ENCODE data around the gene PDPN.

PDPN gene

GRCh38 chr1:13581446-13581845 is 2.2 kb upstream of the PDPN start:
- H3K27ac ChIP-seq (ENCODE audit: low read length): no peak overlapping the region

GRCh38 chr1:13582713-13583443 is 754 bp upstream of the PDPN start:
- peaks cover 31% of the 10 kb centered on the region for H3K4me1 ChIP-seq (ENCODE audit: control insufficient read depth, low read depth, low read length)
- no peak overlapping the region for H3K27ac ChIP-seq (ENCODE audit: low read length)
- peak overlapping the region; percentile 7 for H3K9ac ChIP-seq (ENCODE audit: low read length)
- peak overlapping the region; percentile 5 for H3K4me3 ChIP-seq (ENCODE audit: low read length)
- H3K36me3 ChIP-seq (ENCODE audit: control insufficient read depth, low read depth, low read length): no peaks in the 10 kb centered on the region
- H3K27me3 ChIP-seq (ENCODE audit: control insufficient read depth, insufficient read depth, low read length): peaks cover 17% of the 10 kb centered on the region
- H3K9me3 ChIP-seq (ENCODE audit: control insufficient read depth, low read depth, low read length): no peaks in the 10 kb centered on the region

More at GRCh38 chr1:13581446-13581845, 2.2 kb upstream of the PDPN start:
- H3K4me3 ChIP-seq (ENCODE audit: low read length): no peak overlapping the region
- no peaks in the 10 kb centered on the region for H3K36me3 ChIP-seq (ENCODE audit: control insufficient read depth, low read depth, low read length)
- H3K4me1 ChIP-seq (ENCODE audit: control insufficient read depth, low read depth, low read length): peaks cover 19% of the 10 kb centered on the region
- H3K9ac ChIP-seq (ENCODE audit: low read length): no peak overlapping the region
- peaks cover 17% of the 10 kb centered on the region for H3K27me3 ChIP-seq (ENCODE audit: control insufficient read depth, insufficient read depth, low read length)
- no peaks in the 10 kb centered on the region for H3K9me3 ChIP-seq (ENCODE audit: control insufficient read depth, low read depth, low read length)

GRCh38 chr1:13583966-13584791 is 547 bp downstream of the PDPN start:
- peaks cover 17% of the 10 kb centered on the region for H3K27me3 ChIP-seq (ENCODE audit: control insufficient read depth, insufficient read depth, low read length)
- H3K9me3 ChIP-seq (ENCODE audit: control insufficient read depth, low read depth, low read length): no peaks in the 10 kb centered on the region
- H3K27ac ChIP-seq (ENCODE audit: low read length): no peak overlapping the region
- peaks cover 32% of the 10 kb centered on the region for H3K4me1 ChIP-seq (ENCODE audit: control insufficient read depth, low read depth, low read length)
- no peaks in the 10 kb centered on the region for H3K36me3 ChIP-seq (ENCODE audit: control insufficient read depth, low read depth, low read length)
- peak overlapping the region; percentile 90 for H3K4me3 ChIP-seq (ENCODE audit: low read length)
- H3K9ac ChIP-seq (ENCODE audit: low read length): peak overlapping the region; percentile 78

GRCh38 chr1:13584876-13585611 is 1.4 kb downstream of the PDPN start:
- H3K9me3 ChIP-seq (ENCODE audit: control insufficient read depth, low read depth, low read length): no peaks in the 10 kb centered on the region
- peak overlapping the region; percentile 78 for H3K9ac ChIP-seq (ENCODE audit: low read length)
- no peak overlapping the region for H3K27ac ChIP-seq (ENCODE audit: low read length)
- peak overlapping the region; percentile 90 for H3K4me3 ChIP-seq (ENCODE audit: low read length)
- H3K27me3 ChIP-seq (ENCODE audit: control insufficient read depth, insufficient read depth, low read length): peaks cover 17% of the 10 kb centered on the region
- H3K36me3 ChIP-seq (ENCODE audit: control insufficient read depth, low read depth, low read length): no peaks in the 10 kb centered on the region
- H3K4me1 ChIP-seq (ENCODE audit: control insufficient read depth, low read depth, low read length): peaks cover 32% of the 10 kb centered on the region

- no peaks in the 10 kb centered on the region for H3K36me3 ChIP-seq (ENCODE audit: control insufficient read depth, low read depth, low read length)
- peak overlapping the region; percentile 90 for H3K4me3 ChIP-seq (ENCODE audit: low read length)
- peaks cover 32% of the 10 kb centered on the region for H3K4me1 ChIP-seq (ENCODE audit: control insufficient read depth, low read depth, low read length)
- H3K9ac ChIP-seq (ENCODE audit: low read length): peak overlapping the region; percentile 78
- peak overlapping the region; percentile 75 for H3K27ac ChIP-seq (ENCODE audit: low read length)
- H3K27me3 ChIP-seq (ENCODE audit: control insufficient read depth, insufficient read depth, low read length): peaks cover 17% of the 10 kb centered on the region
- no peaks in the 10 kb centered on the region for H3K9me3 ChIP-seq (ENCODE audit: control insufficient read depth, low read depth, low read length)
These were observed 2.0 kb downstream of the PDPN start for GRCh38 chr1:13585612-13585991.

- Histone ChIP-seq H3K9me3 (ENCODE audit: control insufficient read depth, low read depth, low read length) (no peaks in the 10 kb centered on the region), H3K4me1 (ENCODE audit: control insufficient read depth, low read depth, low read length) (peaks cover 32% of the 10 kb centered on the region), H3K27ac (ENCODE audit: low read length) (peak overlapping the region; percentile 75), H3K9ac (ENCODE audit: low read length) (peak overlapping the region; percentile 78), H3K36me3 (ENCODE audit: control insufficient read depth, low read depth, low read length) (peaks cover 1% of the 10 kb centered on the region), H3K4me3 (ENCODE audit: low read length) (peak overlapping the region; percentile 90), H3K27me3 (ENCODE audit: control insufficient read depth, insufficient read depth, low read length) (peaks cover 17% of the 10 kb centered on the region)
These were observed 2.4 kb downstream of the PDPN start for GRCh38 chr1:13586001-13586400.

GRCh38 chr1:13587256-13588030 is 3.8 kb downstream of the PDPN start:
- peaks cover 4% of the 10 kb centered on the region for H3K27me3 ChIP-seq (ENCODE audit: control insufficient read depth, insufficient read depth, low read length)

GRCh38 chr1:13588946-13589796 is 5.5 kb downstream of the PDPN start:
- Histone ChIP-seq H3K4me1 (ENCODE audit: control insufficient read depth, low read depth, low read length) (peaks cover 33% of the 10 kb centered on the region), H3K4me3 (ENCODE audit: low read length) (no peak overlapping the region), H3K9ac (ENCODE audit: low read length) (no peak overlapping the region), H3K27ac (ENCODE audit: low read length) (no peak overlapping the region), H3K27me3 (ENCODE audit: control insufficient read depth, insufficient read depth, low read length) (no peaks in the 10 kb centered on the region), H3K36me3 (ENCODE audit: control insufficient read depth, low read depth, low read length) (peaks cover 12% of the 10 kb centered on the region), H3K9me3 (ENCODE audit: control insufficient read depth, low read depth, low read length) (no peaks in the 10 kb centered on the region)

More at GRCh38 chr1:13587256-13588030, 3.8 kb downstream of the PDPN start:
- Histone ChIP-seq H3K27ac (ENCODE audit: low read length) (peak overlapping the region; percentile 4), H3K4me3 (ENCODE audit: low read length) (no peak overlapping the region), H3K36me3 (ENCODE audit: control insufficient read depth, low read depth, low read length) (peaks cover 6% of the 10 kb centered on the region), H3K9ac (ENCODE audit: low read length) (no peak overlapping the region), H3K9me3 (ENCODE audit: control insufficient read depth, low read depth, low read length) (no peaks in the 10 kb centered on the region), H3K4me1 (ENCODE audit: control insufficient read depth, low read depth, low read length) (peaks cover 29% of the 10 kb centered on the region)

- no peak overlapping the region for H3K9ac ChIP-seq (ENCODE audit: low read length)
- H3K4me3 ChIP-seq (ENCODE audit: low read length): no peak overlapping the region
- no peaks in the 10 kb centered on the region for H3K27me3 ChIP-seq (ENCODE audit: control insufficient read depth, insufficient read depth, low read length)
- peaks cover 12% of the 10 kb centered on the region for H3K36me3 ChIP-seq (ENCODE audit: control insufficient read depth, low read depth, low read length)
- no peaks in the 10 kb centered on the region for H3K9me3 ChIP-seq (ENCODE audit: control insufficient read depth, low read depth, low read length)
- H3K27ac ChIP-seq (ENCODE audit: low read length): no peak overlapping the region
- H3K4me1 ChIP-seq (ENCODE audit: control insufficient read depth, low read depth, low read length): peaks cover 33% of the 10 kb centered on the region
These were observed 6.9 kb downstream of the PDPN start for GRCh38 chr1:13590486-13590885.

- Histone ChIP-seq H3K27ac (ENCODE audit: low read length) (no peak overlapping the region), H3K9me3 (ENCODE audit: control insufficient read depth, low read depth, low read length) (no peaks in the 10 kb centered on the region), H3K4me1 (ENCODE audit: control insufficient read depth, low read depth, low read length) (peaks cover 12% of the 10 kb centered on the region), H3K27me3 (ENCODE audit: control insufficient read depth, insufficient read depth, low read length) (no peaks in the 10 kb centered on the region), H3K36me3 (ENCODE audit: control insufficient read depth, low read depth, low read length) (peaks cover 12% of the 10 kb centered on the region), H3K4me3 (ENCODE audit: low read length) (no peak overlapping the region), H3K9ac (ENCODE audit: low read length) (no peak overlapping the region)
These were observed 10.0 kb downstream of the PDPN start for GRCh38 chr1:13593511-13594131.
